PFSK-1 (cell line): ENCODE measurements around the gene ANKRD12.

Experiments used
- FOXP2 ChIP-seq: optimal IDR thresholded peaks from 2 replicates; pipeline ENCODE3; 2011; ENCODE audit warnings: borderline replicate concordance, control low read depth, inconsistent platforms; ENCODE audit not compliant: insufficient read depth; ENCODE audit errors: extremely low read length, extremely low read depth
- POLR2AphosphoS5 ChIP-seq: IDR thresholded peaks from 2 replicates; pipeline ENCODE4 v1.6.1; 2012; ENCODE audit warnings: low read depth, mild to moderate bottlenecking, control low read depth, low read length, moderate library complexity
- SIN3A ChIP-seq: IDR thresholded peaks from 2 replicates; pipeline ENCODE4 v1.6.1; 2012; ENCODE audit warnings: mild to moderate bottlenecking, low read length, moderate library complexity, borderline replicate concordance; ENCODE audit not compliant: insufficient read depth
- TAF1 ChIP-seq: IDR thresholded peaks from 2 replicates; pipeline ENCODE4 v1.6.1; 2012; ENCODE audit warnings: low read length, control low read depth, borderline replicate concordance; ENCODE audit not compliant: insufficient read depth
- TF ChIP-seq, protein P1 (sequence below), 2 experiments: IDR thresholded peaks; 2 replicates each; pipeline versions ENCODE4 v1.6.1 to v1.8.0; 2011 to 2012; ENCODE audit warnings: low read depth in 2 of 2, low read length in 2 of 2, control low read depth in 1 of 2, inconsistent platforms in 1 of 2, mild to moderate bottlenecking in 1 of 2, moderate library complexity in 1 of 2; ENCODE audit not compliant: insufficient read depth in 1 of 2

Gene ANKRD12

DNA sequence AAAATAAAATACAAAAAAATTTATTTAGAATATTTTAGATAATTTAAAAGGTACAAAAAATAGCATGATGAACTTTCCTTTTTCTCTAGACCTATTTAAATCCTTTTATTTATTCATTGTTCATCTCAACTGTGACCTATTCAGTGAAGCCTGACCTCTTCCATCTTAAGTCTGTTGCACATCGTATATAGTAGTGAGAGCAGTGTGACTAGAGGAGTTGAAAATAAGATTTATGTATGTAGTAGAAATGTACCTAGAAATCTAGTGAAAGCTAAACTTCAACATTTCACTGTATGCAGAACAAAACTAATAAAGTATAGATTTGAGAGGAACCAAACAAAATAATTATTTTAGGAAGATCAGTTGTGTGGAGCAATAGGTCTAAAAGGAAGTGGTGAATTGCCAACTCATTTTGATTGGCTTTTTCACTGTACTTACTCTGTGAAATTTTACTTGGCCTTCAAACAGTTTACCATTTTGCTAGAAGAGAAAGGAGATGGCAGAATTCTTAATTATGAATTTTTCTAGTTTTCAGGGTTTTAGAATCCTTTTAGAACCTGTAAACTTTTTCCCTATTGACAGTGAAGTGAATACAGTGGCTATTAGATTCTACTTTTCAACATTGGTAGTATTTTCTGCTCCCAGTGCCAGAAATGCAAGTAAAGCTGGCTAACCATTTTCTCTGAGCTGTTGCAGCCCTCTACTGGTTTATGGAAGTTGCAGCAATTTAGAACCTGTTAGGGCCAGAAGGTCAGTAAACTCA, 11.0 kb downstream of the ANKRD12 start:
- TF ChIP-seq, protein P1, sequence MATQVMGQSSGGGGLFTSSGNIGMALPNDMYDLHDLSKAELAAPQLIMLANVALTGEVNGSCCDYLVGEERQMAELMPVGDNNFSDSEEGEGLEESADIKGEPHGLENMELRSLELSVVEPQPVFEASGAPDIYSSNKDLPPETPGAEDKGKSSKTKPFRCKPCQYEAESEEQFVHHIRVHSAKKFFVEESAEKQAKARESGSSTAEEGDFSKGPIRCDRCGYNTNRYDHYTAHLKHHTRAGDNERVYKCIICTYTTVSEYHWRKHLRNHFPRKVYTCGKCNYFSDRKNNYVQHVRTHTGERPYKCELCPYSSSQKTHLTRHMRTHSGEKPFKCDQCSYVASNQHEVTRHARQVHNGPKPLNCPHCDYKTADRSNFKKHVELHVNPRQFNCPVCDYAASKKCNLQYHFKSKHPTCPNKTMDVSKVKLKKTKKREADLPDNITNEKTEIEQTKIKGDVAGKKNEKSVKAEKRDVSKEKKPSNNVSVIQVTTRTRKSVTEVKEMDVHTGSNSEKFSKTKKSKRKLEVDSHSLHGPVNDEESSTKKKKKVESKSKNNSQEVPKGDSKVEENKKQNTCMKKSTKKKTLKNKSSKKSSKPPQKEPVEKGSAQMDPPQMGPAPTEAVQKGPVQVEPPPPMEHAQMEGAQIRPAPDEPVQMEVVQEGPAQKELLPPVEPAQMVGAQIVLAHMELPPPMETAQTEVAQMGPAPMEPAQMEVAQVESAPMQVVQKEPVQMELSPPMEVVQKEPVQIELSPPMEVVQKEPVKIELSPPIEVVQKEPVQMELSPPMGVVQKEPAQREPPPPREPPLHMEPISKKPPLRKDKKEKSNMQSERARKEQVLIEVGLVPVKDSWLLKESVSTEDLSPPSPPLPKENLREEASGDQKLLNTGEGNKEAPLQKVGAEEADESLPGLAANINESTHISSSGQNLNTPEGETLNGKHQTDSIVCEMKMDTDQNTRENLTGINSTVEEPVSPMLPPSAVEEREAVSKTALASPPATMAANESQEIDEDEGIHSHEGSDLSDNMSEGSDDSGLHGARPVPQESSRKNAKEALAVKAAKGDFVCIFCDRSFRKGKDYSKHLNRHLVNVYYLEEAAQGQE (IDR thresholded peaks at IDR 0.05; ENCODE audit: insufficient read depth in 1 of 2, low read depth in 2 of 2, low read length in 2 of 2), result no peak
- TF ChIP-seq FOXP2, result no peak
- no peak for TF ChIP-seq POLR2AphosphoS5
- no peak for TF ChIP-seq SIN3A
- no peak for TF ChIP-seq TAF1

DNA sequence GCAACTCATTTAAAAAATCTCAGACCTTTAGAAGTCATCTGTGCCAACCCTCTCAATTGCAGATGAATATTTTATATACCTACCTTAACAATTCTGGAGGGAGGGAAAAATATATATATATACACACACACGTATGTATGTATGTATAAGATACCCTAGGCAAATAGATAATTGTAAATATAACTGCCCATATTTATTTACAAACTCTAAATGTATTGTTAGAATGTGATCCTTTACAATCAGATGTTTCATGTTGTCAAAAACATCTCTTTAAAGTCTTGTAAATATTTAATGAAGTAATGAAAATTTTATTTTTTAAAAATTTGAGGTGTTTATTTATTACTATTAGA, 11.6 kb downstream of the ANKRD12 start:
- TF ChIP-seq FOXP2 (no peak), SIN3A (no peak), TAF1 (no peak)
- TF ChIP-seq, protein P1 (IDR thresholded peaks at IDR 0.05; ENCODE audit: insufficient read depth in 1 of 2, low read depth in 2 of 2, low read length in 2 of 2), result no peak

DNA sequence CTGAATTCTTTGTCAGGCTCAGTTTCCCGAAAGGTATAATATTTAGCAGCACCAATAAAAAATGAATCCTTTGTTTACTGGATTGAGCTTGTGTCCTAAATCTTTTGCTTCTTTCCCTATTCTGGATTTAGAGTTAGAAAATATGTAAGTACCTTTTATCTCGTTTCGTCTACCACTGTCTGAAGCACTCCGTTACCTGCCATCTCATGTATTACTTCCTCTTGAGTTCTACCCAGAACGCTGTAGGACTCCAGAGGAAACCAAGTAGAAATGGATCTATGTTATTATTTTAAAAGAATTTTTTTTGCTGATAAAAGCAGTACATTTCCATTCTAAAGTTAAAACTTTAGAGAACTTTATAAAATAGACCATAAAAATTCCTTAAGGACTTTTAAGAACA, 13.5 kb downstream of the ANKRD12 start:
- no peak for TF ChIP-seq SIN3A
- no peak for TF ChIP-seq FOXP2
- TF ChIP-seq, protein P1 (IDR thresholded peaks at IDR 0.05; ENCODE audit: insufficient read depth in 1 of 2, low read depth in 2 of 2, low read length in 2 of 2), result no peak
- no peak for TF ChIP-seq POLR2AphosphoS5
- TF ChIP-seq TAF1, result no peak

DNA sequence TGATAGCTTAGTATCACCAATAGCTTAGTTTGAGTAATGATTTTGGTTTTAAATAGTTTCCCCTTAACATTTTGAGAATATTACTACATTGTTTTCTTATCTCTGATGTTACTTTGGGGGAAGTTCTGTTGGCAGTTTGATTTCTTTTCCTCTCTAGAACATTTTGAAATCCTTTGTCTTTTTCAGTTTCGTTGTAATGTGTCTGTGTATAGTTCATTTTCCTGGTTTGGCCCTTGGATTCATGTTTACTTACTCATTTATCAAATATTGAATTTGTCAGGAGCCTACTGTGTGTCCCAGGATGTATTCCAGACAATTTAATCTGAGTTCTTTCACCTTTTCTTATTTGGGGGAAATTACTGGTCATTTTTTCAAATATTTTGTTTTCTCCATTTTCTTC, 16.7 kb downstream of the ANKRD12 start:
- TF ChIP-seq SIN3A, result no peak
- TF ChIP-seq POLR2AphosphoS5, result no peak
- TF ChIP-seq, protein P1 (IDR thresholded peaks at IDR 0.05; ENCODE audit: insufficient read depth in 1 of 2, low read depth in 2 of 2, low read length in 2 of 2), result no peak
- TF ChIP-seq FOXP2, result no peak
- no peak for TF ChIP-seq TAF1
